ENCODE data around the gene ADIPOR2.

- TF ChIP-seq CTCF (conservative IDR thresholded peaks at IDR 0.05 in 1 of 2, IDR thresholded peaks at IDR 0.05 in 1 of 2; ENCODE audit: extremely low read depth in 1 of 2, insufficient read depth in 1 of 2, low read depth in 1 of 2, low read length in 2 of 2) = no peak
- TF ChIP-seq EZH2 (IDR thresholded peaks at IDR 0.05; ENCODE audit: borderline replicate concordance, low read length) = no peak
Measured at GRCh38 chr12:1643043-1643442, 47.8 kb upstream of the ADIPOR2 start.
